Suprapubic skin (tissue), 3 donors: ENCODE data around the gene RXRA.

Source experiments
- CTCF ChIP-seq, 2 donors: fragments of 200-600 bp in 1 of 2; fragments of 450-650 bp in 1 of 2; sonication (generic) in 1 of 2; IDR thresholded peaks; one replicate each; pipeline ENCODE4 v1.5.1; 2016 to 2019; ENCODE audit warnings: antibody characterized with exemption in 2 of 2, mild to moderate bottlenecking in 1 of 2, moderate library complexity in 1 of 2
- POLR2A ChIP-seq, 2 donors: fragments of 450-650 bp; IDR thresholded peaks; one replicate each; pipeline ENCODE4 v1.6.1; 2017; ENCODE audit warnings: antibody characterized with exemption in 2 of 2, mild to moderate bottlenecking in 2 of 2, moderate library complexity in 2 of 2

- no peak for TF ChIP-seq CTCF (IDR thresholded peaks at IDR 0.05)
- TF ChIP-seq POLR2A (IDR thresholded peaks at IDR 0.05), result no peak
Measured at GRCh38 chr9:134426436-134426835, 100.2 kb downstream of the RXRA start.
